Uterus (tissue), 2 donors: ENCODE results near the gene PPP6R2.

Experiments used
- POLR2A ChIP-seq, 2 donors: fragments of 450-650 bp; IDR thresholded peaks; one replicate each; pipeline ENCODE4 v1.6.1; 2016; ENCODE audit warnings: antibody characterized with exemption in 2 of 2, mild to moderate bottlenecking in 1 of 2, moderate library complexity in 1 of 2
- TF ChIP-seq, protein P1 (sequence below), 4 experiments: fragments of 200-600 bp in 2 of 4; fragments of 450-650 bp in 2 of 4; sonication (generic) in 2 of 4; IDR thresholded peaks; one replicate each; pipeline ENCODE4 v1.5.1; 2016 to 2019; ENCODE audit warnings: antibody characterized with exemption in 4 of 4, mild to moderate bottlenecking in 2 of 4, moderate library complexity in 1 of 4

DNA sequence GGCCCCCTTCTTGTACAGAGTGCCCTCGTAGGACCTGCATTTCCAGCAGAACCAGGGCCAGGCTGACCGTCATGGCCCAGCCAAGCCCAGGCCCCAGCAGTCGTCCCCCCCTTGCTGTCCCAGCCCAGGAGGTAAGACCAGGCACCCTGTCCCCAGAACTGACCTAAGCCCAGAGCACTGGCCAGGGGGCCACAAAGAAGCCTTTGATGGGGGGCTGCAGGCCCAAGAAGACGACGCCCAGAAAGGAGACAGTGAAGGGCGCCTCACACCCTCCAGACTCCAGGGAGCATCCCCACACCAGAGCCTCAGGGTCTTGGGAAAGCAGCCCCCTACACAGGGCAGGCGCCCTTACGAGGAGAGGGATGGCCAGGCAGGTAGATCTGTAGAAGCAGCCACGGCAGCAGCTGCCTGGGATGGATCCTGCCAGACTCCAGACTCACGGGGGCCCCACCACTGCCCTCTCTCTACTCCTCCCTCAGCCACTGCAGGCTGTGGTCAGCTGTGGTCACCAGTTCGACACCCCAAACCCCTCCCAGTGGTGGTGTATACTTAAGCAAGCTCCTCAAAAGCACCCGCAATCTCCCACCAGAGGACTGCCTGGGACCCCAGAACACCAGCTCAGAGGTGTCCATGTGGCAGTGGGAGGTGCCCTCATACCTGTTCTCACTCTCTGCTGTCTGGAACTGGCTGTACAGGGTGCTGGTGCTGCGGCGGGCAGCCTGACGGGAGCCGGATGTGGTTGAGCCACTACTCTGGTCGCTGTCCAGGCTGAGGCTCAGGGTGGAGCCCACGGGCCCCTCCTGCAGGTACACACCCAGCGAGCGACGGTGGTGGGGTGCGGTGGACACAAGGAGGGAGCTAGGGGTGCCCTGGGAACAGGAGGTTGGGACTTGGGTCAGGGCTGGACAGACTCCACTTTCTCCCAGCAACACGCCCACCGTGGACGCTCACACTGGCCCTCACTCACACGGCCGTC lies 104.7 kb downstream of the PPP6R2 start:
- TF ChIP-seq, protein P1, sequence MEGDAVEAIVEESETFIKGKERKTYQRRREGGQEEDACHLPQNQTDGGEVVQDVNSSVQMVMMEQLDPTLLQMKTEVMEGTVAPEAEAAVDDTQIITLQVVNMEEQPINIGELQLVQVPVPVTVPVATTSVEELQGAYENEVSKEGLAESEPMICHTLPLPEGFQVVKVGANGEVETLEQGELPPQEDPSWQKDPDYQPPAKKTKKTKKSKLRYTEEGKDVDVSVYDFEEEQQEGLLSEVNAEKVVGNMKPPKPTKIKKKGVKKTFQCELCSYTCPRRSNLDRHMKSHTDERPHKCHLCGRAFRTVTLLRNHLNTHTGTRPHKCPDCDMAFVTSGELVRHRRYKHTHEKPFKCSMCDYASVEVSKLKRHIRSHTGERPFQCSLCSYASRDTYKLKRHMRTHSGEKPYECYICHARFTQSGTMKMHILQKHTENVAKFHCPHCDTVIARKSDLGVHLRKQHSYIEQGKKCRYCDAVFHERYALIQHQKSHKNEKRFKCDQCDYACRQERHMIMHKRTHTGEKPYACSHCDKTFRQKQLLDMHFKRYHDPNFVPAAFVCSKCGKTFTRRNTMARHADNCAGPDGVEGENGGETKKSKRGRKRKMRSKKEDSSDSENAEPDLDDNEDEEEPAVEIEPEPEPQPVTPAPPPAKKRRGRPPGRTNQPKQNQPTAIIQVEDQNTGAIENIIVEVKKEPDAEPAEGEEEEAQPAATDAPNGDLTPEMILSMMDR (IDR thresholded peaks at IDR 0.05), result no peak
- no peak for TF ChIP-seq POLR2A (IDR thresholded peaks at IDR 0.05)
